Dedifferentiated amniotic fluid mesenchymal stem cell (primary cell): ENCODE results near the gene B3GALNT2.
"Not testable (repeated sequence)": the region's sequence is repeated elsewhere in the genome, so short reads cannot be mapped to it uniquely, and the experiment has no call there.

Experiments
- DNase-seq: peaks from one replicate; pipeline ENCODE4 v3.0.0-alpha.2; 2016; ENCODE audit errors: extremely low spot score

The B3GALNT2 gene

GRCh38 chr1:235504122-235504493 lies at the start of gene B3GALNT2:
Gene B3GALNT2, minus strand, starts transcription at chr1:235504452. Its CDS starts 200 bp downstream, at chr1:235504252.
- no peak for DNase-seq

- DNase-seq, result no peak
Observed at GRCh38 chr1:235553112-235553551, 48.9 kb upstream of the B3GALNT2 start.

- no peak for DNase-seq
Observed at GRCh38 chr1:235552146-235552716, 48.0 kb upstream of the B3GALNT2 start.

GRCh38 chr1:235549351-235550139 lies 45.3 kb upstream of the B3GALNT2 start:
- DNase-seq, result no peak

- not testable (repeated sequence) for DNase-seq
Observed at GRCh38 chr1:235546369-235547155, 42.3 kb upstream of the B3GALNT2 start.

- DNase-seq, result no peak
Observed at GRCh38 chr1:235545292-235545930, 41.2 kb upstream of the B3GALNT2 start.

GRCh38 chr1:235542845-235543244 lies 38.6 kb upstream of the B3GALNT2 start:
- DNase-seq, result not testable (repeated sequence)

GRCh38 chr1:235533476-235534168 lies 29.4 kb upstream of the B3GALNT2 start:
- no peak for DNase-seq

- DNase-seq, result peak; percentile 34
Observed at GRCh38 chr1:235532360-235532759, 28.1 kb upstream of the B3GALNT2 start.

GRCh38 chr1:235527196-235527814 lies 23.1 kb upstream of the B3GALNT2 start:
- no peak for DNase-seq

- DNase-seq, result no peak
Observed at GRCh38 chr1:235525314-235525713, 21.1 kb upstream of the B3GALNT2 start.

GRCh38 chr1:235516862-235517446 lies 12.7 kb upstream of the B3GALNT2 start:
- DNase-seq, result no peak

- no peak for DNase-seq
Observed at GRCh38 chr1:235515844-235516512, 11.7 kb upstream of the B3GALNT2 start.

GRCh38 chr1:235513495-235514366 lies 9.5 kb upstream of the B3GALNT2 start:
- peak; percentile 83 for DNase-seq

- no peak for DNase-seq
Observed at GRCh38 chr1:235511470-235512240, 7.4 kb upstream of the B3GALNT2 start.

- DNase-seq, result no peak
Observed at GRCh38 chr1:235510823-235511222, 6.6 kb upstream of the B3GALNT2 start.

- DNase-seq, result no peak
Observed at GRCh38 chr1:235507623-235508022, 3.4 kb upstream of the B3GALNT2 start.
